DMS153 treated with DMSO at 0.1 percent for 48 hours (cell line): ENCODE measurements around the gene TP63.

Experiments used
- DNase-seq: peaks from one replicate; lab custom pipeline; 2025; ENCODE audit not compliant: unreplicated experiment; lab: John Stamatoyannopoulos, UW

Gene TP63

DNA sequence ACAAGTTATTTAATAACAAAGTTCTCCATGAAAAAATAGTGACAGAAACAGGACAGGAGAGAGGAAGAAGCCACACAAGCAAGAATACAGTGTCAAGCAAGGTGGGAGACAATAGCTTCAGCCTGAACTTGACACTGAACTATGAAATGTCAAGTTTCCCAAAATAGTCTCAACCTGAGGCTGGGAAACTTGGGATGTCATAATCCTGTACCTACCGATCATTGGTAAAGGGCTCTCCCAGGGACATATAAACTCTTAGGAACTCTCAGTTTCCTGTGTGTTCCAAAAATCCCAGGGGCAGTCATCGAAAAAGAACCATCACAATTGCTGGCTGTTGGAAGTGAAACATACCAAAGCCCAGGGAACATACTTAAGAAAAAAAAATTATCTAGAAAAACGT lies 277.9 kb downstream of the TP63 start:
- no peak for DNase-seq

DNA sequence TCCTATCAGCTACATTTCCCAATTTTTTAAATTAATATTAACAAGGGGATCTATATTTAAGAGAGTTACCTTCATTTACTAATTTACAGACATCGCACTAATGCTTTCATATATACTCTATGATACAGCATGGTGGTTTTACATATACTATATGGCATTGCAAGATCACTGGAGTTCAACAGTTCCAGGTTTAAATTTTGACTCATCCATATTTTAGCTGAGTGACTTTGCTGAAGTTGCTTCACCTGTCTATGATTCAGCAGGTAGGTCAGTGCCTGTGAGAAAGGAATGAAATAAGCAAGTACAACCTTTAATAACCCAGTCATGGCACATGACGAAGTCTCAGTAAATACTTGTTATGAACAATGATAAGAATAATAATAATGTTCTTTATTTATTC lies 278.4 kb downstream of the TP63 start:
- DNase-seq, result no peak

DNA sequence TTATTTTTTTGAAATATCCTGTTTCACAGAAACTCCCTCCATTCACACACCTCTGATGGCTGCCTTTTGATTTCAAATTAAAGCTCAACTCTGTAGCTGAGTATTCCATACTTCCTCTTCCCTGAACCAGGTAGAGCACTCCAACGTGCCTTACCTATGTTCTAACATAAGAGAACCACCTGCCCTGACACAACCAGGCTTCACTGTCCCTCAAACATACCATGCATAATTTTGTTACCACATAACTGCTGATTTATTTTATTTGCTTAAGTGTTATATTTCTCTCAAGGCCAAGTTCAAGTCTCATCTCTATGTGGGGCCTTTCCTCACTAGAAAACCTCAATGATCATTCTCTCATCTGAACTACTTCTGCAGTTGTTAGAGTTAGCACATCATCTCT lies 279.8 kb downstream of the TP63 start:
- DNase-seq, result no peak

DNA sequence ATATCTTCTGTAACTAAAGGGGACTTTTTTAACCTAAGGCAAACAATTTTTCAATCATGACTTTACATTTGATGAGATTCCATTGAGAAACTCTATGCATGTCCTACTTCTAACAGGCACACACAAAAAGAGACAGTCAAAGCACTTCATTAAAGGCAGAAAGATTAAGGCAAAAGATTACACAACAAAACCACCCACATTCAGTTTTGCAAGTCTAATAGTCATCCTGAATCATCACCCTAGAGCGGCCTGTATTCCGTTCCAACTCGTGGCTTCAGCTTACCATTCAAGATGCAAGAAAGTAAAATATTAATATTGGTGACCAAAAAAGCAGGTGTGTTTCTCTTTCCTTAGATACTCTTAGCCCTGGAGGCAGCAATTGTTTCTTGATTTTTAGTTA lies 283.6 kb downstream of the TP63 start:
- no peak for DNase-seq

DNA sequence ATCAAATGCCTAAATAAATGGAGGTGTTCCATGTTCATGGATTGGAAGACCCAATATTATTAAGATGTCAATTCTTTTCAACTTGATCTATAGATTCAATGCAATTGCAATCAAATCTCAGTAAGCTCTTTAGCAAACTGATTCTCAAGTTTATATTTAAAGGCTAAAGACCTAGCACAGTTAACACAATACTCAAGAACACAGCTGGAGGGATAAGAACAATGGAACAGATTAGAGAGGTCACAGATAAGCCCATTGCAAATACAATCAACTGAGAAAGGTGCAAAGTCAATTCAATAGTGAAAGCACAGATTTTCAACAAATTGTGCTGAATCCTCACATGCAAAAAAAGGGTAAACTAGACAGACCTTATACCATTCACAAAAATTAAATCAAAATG lies 290.6 kb downstream of the TP63 start:
- no peak for DNase-seq

DNA sequence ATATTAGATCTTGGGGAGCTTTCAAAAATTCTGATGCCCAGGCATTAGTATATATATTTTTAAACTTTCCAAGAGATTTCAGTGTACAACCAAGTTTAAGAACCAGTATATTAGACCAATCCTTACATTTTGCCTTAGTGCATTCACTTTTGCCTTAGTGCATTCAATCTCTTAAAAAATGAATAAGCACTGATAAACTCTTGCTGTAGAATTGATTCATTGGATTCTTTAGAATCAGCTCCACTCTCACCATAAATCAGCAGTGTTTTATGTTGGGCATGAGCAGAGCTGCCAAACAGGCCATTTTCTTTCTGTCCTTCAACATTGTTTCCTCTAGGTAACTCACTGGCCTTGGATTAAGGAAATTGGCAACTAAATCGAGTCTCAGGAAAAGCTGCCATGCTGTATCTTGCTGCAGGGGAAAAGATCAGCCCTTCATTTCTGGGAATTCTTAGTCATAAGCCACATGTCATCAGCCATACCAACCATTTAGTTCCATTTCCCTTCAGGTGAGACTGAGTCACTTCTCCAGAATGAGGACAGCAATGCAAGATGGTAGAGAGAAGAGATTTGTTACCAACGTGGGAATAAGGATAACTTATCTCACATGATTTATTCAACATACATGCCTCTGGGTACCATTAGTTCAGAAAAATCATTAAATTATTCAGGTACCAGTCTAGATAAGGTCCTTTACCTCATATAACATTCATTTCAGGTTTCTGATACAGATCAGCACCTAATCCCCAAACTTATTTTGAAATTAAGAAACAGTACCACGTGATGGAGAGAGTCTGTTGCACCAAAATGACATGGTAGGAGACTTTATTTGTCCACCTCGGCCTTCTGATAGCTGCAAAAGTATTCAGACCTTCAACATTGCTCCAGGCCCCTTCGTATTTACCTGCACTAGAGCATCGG lies 297.0 kb downstream of the TP63 start:
- no peak for DNase-seq

DNA sequence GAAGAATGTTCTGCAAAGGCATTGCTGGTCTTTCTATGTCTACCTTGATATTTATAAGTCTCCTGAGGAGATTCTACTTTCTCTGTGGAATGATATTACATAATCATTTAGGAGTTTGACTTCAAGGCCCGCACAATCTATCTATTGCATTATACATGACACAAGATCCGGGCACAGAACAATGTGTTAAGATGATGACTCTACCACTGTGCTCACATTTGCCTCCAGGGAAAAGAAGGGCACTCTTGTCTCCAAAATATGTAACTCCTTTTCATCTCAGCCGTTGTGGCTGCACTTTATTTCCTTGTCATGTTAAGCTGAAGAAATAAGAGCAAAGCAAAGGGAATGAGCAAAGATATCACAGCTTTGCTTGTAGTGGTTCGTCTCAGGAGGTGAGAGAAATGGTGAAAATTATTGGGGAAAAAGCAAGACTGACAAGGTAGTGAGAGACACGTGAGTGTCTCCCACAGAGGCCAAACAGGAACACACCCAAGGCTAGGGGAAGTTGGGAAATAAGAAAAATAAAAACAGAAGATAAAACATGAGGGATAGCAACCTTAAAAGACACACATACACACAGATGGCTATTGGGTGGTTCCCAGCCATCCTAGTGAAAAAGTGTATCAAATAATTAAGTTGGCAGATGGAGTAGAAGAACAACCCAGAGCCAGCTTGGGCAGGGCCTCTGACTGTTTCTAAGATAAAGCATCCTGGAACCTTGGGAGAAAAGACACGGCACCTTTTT lies 305.2 kb downstream of the TP63 start:
- no peak for DNase-seq

DNA sequence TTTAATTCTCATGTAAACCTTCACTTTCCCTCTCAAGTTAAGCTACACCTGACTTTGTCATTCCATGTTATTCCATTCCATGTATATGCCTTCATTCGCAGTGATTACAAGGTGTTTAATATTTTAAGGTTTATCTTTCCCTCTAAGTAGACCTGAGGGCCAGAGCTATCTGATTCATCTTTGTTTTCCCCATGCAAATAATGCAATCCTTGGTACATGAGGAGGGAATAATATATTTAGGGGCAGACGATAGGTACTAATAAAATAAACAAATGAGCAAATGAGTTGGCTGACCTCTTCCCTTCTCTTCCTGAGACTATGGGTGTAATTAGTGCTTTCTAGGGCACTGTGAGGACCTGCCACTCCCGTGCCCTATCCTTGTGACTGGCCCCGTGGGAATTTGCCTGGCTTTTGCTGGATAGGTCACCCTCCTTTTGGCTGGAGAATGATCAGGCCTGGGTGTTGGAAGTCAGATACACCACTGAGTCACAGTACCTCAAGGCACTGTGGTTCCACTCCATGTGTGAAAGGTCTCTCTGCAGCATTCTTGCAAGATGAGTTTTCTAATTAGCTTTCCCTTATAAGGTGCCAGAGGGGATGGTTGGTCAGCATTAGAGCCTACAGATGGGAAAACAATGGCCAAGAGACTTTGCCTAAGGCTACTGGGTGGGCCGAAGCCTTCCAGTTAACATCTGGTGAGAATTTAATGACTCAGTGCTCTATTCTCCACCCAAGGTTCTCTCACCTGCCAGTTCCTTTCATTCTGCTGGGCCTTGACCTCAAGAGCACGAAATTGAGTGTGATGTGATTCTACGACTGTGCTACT lies 306.3 kb downstream of the TP63 start:
- DNase-seq, result no peak

DNA sequence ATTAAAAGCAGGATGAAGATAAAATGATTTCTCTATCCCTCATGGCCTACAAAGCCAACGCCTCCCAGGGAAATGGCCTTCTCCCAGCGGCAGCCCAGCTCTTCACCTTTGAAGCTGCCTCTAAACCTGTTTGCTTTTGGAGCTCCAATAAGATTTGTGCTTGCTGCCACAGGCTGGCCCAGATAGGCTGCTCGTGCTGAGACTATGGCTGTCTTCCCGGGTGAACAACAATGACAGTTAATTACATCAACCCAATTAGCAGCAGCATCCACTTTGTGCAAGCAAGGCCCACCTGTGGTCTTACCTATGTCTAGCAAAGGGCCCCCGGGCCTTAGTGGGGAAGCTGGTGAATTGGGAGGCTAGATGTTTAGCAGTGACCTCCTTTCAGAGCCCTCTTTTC lies 309.9 kb downstream of the TP63 start:
- DNase-seq, result no peak

DNA sequence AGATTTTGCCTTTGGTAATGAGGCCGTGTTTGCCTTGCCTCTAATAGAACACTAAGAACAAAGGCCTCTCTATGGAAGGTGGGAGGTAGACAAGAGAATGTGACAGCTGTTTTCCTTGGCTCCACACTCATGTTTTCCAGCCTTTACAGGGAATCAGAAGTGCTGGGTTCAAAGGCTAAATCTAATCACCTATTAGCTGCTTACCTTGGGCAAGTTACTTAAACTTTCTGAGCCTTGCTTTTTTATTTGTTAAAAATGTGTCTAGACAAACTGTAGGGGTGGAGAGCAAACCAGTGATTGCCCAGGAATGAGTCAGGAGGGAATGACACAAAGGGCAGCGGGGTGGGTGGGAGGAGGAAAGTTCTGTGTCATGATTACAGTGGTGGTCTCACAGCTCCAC lies 310.5 kb downstream of the TP63 start:
- peak; percentile 13 for DNase-seq

DNA sequence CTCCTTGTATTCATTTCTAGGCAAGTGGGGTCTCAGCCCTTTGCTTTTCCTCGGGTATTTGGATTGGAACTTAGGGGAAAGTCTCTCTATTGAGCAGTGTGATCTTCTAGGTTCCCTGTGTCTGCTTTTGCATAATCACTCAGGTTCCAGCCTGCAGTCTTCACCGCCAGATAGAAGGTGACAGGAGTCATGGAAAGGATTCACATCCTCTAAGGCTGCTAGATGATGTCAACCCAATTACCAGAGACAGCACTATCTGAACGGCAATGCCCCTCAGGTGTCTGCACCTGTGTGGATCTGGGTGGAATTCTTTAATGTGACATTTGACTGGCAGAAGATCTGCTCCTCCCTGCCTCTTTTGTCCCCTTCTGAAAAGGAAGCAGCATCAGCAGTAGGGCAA lies 311.8 kb downstream of the TP63 start:
- no peak for DNase-seq

DNA sequence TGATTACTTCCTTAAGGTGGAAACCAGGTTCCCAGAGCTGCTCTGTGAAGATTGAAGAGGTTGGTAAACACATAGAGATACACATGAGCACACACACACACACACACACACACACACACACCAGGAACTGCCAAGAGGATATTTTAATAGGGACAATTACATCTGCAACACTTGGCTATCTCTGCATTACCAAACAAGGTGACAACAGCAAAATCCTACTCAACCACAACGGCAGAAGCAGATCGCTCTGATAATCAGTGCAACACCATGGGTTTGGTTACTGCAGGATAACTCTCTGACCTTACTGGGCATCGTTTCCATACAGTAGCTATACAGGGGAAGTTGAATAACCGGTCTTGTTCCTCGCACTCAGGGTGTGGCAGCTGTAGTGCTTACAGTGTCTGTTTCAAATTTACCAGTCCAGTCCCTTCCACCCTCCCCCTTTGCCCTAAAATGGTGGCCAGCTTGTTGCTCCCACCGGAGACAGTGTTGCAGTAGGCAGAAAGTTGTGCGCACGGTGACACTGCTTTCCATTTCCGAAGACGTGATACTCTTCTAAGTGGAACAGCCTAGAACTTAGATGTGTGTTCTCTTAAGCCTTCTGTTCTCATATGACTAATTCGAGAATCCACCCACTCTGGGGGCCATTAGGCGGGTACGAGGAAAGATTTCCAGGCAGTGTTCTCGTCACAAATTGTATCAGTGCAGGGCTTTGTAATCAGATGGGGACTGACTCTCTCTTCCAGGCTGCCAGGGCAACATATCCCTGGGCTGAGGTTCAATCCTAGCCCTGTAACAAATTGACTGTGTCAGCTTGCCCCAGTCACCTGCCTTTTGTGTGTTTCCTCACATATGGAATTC lies 313.3 kb downstream of the TP63 start:
- peak; percentile 24 for DNase-seq

DNA sequence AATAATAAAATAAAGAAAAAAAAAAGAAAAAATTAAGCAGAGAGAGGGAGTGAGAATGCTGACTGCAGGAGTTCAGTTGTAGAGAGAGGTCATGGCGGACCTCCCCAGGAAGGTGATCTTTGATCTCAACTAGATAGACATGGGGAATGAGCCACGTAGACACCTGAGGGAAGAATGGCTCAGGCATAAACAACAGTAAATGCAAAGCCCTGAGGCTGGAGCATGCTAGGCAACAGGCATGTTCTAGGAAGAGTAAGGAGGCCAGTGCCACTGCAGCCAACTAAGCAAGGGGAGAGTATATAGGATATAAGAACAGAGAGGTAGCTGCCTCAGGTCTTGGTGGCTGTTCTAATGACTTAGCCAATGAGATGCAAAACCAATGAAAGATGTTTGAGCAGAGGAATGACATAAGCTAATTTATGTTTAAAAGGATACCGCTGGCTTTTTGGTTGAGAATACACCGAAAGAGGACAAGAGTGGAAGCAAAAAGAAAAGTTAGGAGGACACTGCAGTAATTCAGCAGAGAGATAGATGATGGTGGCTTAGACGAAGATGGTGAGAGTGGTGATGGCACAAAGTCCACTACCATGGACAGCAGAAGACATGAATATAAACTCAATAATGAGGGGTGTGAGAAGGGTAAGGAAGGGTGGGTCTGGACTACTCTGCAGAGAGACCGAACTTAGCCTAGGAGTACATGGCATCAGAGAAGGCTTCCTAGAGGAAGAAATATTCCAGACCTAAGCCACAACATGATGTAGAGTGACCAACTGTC lies 314.9 kb downstream of the TP63 start:
- DNase-seq, result no peak
